Peyer's patch (tissue), 4 donors: Measurements from ENCODE around the gene EXOC4.

Experiments
- CTCF ChIP-seq, 6 experiments: fragments of 450-650 bp in 4 of 6; fragments of 200-600 bp in 2 of 6; sonication (generic) in 1 of 6; IDR thresholded peaks; one replicate each; pipeline ENCODE4 v1.5.1; 2017 to 2019; ENCODE audit warnings: antibody characterized with exemption in 6 of 6, mild to moderate bottlenecking in 3 of 6, moderate library complexity in 1 of 6
- POLR2A ChIP-seq, 2 donors: fragments of 450-650 bp; IDR thresholded peaks; one replicate each; pipeline ENCODE4 v1.5.1; 2017; ENCODE audit warnings: antibody characterized with exemption in 2 of 2, mild to moderate bottlenecking in 2 of 2, moderate library complexity in 2 of 2

- TF ChIP-seq CTCF (IDR thresholded peaks at IDR 0.05): no peak
- TF ChIP-seq POLR2A (IDR thresholded peaks at IDR 0.05): no peak
These were observed 47.9 kb downstream of the EXOC4 start for GRCh38 chr7:133300811-133301210.
